Keratinocyte (primary cell): ENCODE measurements around the gene C20orf173. TPM values are rescaled to one million over a fixed set of nuclear protein-coding genes. Genes with fewer than 3 reads are reported as not detected.
A peak's percentile ranks its signal among the peaks of the same experiment; 100 is the strongest.

Source experiments
- DNase-seq: peaks from one replicate; pipeline ENCODE4 v3.0.0-alpha.2; 2011; ENCODE audit warnings: low read depth, missing footprints, low spot score
- FAIRE-seq: peaks from 2 replicates; lab custom pipeline; 2011; peaks lifted over from hg19 to GRCh38; lab: Jason Lieb, UNC
- H2AFZ ChIP-seq: 2 replicates; pipeline ENCODE4 v1.6.0; 2012; ENCODE audit warnings: low read length, control low read depth, inconsistent platforms; ENCODE audit not compliant: control insufficient read depth
- H3K27ac ChIP-seq: 2 replicates; pipeline ENCODE4 v1.5.1; 2011; ENCODE audit warnings: low read length; ENCODE audit not compliant: control insufficient read depth, insufficient read depth
- H3K27me3 ChIP-seq: 3 replicates; pipeline ENCODE4 v1.6.0; 2011; ENCODE audit warnings: low read length; ENCODE audit not compliant: control insufficient read depth, insufficient read depth; ENCODE audit errors: extremely low read depth
- H3K36me3 ChIP-seq, 2 experiments: 2 replicates in 1 of 2; 3 replicates in 1 of 2; pipeline ENCODE4 v1.5.1; 2011; ENCODE audit warnings: low read length in 2 of 2, mild to moderate bottlenecking in 1 of 2; ENCODE audit not compliant: control insufficient read depth in 2 of 2, insufficient read depth in 2 of 2; ENCODE audit errors: extremely low read depth in 1 of 2
- H3K4me1 ChIP-seq: 3 replicates; pipeline ENCODE4 v1.5.1; 2011; ENCODE audit warnings: low read length; ENCODE audit not compliant: control insufficient read depth, insufficient read depth; ENCODE audit errors: extremely low read depth
- H3K4me2 ChIP-seq: 3 replicates; pipeline ENCODE4 v1.6.0; 2011; ENCODE audit warnings: low read depth, low read length; ENCODE audit not compliant: control insufficient read depth, insufficient read depth; ENCODE audit errors: extremely low read depth
- H3K4me3 ChIP-seq, 3 experiments: fragments of 200-600 bp in 1 of 3; sonication (generic) in 1 of 3; 2 replicates in 2 of 3; 3 replicates in 1 of 3; pipeline ENCODE4 v1.5.1; 2011 to 2016; ENCODE audit warnings: low read length in 3 of 3, mild to moderate bottlenecking in 3 of 3, control low read depth in 2 of 3, inconsistent platforms in 1 of 3, low read depth in 1 of 3, mixed read lengths in 1 of 3, mixed run types in 1 of 3, moderate library complexity in 1 of 3; ENCODE audit not compliant: control insufficient read depth in 2 of 3, insufficient read depth in 2 of 3; ENCODE audit errors: extremely low read depth in 1 of 3
- H3K79me2 ChIP-seq: 2 replicates; pipeline ENCODE4 v1.6.0; 2012; ENCODE audit warnings: low read length; ENCODE audit not compliant: control insufficient read depth, insufficient read depth
- H3K9ac ChIP-seq: 3 replicates; pipeline ENCODE4 v1.6.0; 2011; ENCODE audit warnings: low read length; ENCODE audit not compliant: control insufficient read depth, insufficient read depth; ENCODE audit errors: extremely low read depth
- H3K9me1 ChIP-seq: 3 replicates; pipeline ENCODE4 v1.6.0; 2011; ENCODE audit warnings: low read length; ENCODE audit not compliant: control insufficient read depth, insufficient read depth; ENCODE audit errors: extremely low read depth
- H3K9me3 ChIP-seq: 2 replicates; pipeline ENCODE4 v1.5.1; 2012; ENCODE audit warnings: low read depth, low read length; ENCODE audit not compliant: control insufficient read depth
- H4K20me1 ChIP-seq: 3 replicates; pipeline ENCODE4 v1.6.0; 2011; ENCODE audit warnings: low read length; ENCODE audit not compliant: control insufficient read depth, insufficient read depth; ENCODE audit errors: extremely low read depth
- EZH2 ChIP-seq: IDR thresholded peaks from one replicate; pipeline ENCODE4 v1.6.1; 2012; ENCODE audit warnings: inconsistent platforms, mild to moderate bottlenecking, low read length, moderate library complexity
- dilution Hi-C: fragments of 300-500 bp; cut with MboI; formaldehyde crosslinking; loops from one replicate; pipeline ENCODE4 v1.7.0; 2020; ENCODE audit warnings: low sequenced_read_pairs; ENCODE audit not compliant: extremely low pct_ligation_motif_present
- polyA plus RNA-seq, 5 experiments: library from polyadenylated mRNA; depleted of rRNA in 3 of 5; stranded (reverse) in 3 of 5; stranded (forward) in 1 of 5; unstranded in 1 of 5; fragments of >200 nt; gene quantifications; 1 replicate in 1 of 5; 2 replicates in 3 of 5; 3 replicates in 1 of 5; pipeline versions ENCODE4 v1.2.1 to v1.2.3, GENCODE V29; 2011 to 2012; ENCODE audit warnings: missing spikeins in 2 of 5, low read depth in 1 of 5, low replicate concordance in 1 of 5
- TF ChIP-seq, protein P1 (sequence below), 3 experiments: IDR thresholded peaks in 1 of 3; conservative IDR thresholded peaks in 1 of 3; optimal IDR thresholded peaks in 1 of 3; 2 replicates in 2 of 3; 3 replicates in 1 of 3; pipeline versions ENCODE3 to v1.5.1; 2011; ENCODE audit warnings: low read length in 3 of 3, mild to moderate bottlenecking in 3 of 3, moderate library complexity in 2 of 3, control low read depth in 1 of 3, inconsistent platforms in 1 of 3; ENCODE audit not compliant: insufficient read depth in 2 of 3; ENCODE audit errors: extremely low read depth in 1 of 3

C20orf173 gene
- polyA plus RNA-seq, 1 donor (not counting 4 experiments of a cell fraction or from before 2014, with no cell fraction given): not detected

- DNase-seq (no peak), FAIRE-seq (no peak)
- Histone ChIP-seq H3K4me1 (no peaks in the 10 kb centered on the region), H3K9me3 (no peaks in the 10 kb centered on the region), H3K79me2 (no peaks in the 10 kb centered on the region), H3K27me3 (peaks cover 4% of the 10 kb centered on the region), H2AFZ (no peak overlapping the region), H3K9ac (no peak overlapping the region), H3K4me2 (no peak overlapping the region), H3K27ac (no peak overlapping the region), H3K36me3 (peaks cover 4 to 7% of the 10 kb centered on the region in 2 experiments), H3K9me1 (no peaks in the 10 kb centered on the region), H4K20me1 (no peaks in the 10 kb centered on the region), H3K4me3 (no peak overlapping the region)
- dilution Hi-C loops: no loop called here
- TF ChIP-seq, protein P1, sequence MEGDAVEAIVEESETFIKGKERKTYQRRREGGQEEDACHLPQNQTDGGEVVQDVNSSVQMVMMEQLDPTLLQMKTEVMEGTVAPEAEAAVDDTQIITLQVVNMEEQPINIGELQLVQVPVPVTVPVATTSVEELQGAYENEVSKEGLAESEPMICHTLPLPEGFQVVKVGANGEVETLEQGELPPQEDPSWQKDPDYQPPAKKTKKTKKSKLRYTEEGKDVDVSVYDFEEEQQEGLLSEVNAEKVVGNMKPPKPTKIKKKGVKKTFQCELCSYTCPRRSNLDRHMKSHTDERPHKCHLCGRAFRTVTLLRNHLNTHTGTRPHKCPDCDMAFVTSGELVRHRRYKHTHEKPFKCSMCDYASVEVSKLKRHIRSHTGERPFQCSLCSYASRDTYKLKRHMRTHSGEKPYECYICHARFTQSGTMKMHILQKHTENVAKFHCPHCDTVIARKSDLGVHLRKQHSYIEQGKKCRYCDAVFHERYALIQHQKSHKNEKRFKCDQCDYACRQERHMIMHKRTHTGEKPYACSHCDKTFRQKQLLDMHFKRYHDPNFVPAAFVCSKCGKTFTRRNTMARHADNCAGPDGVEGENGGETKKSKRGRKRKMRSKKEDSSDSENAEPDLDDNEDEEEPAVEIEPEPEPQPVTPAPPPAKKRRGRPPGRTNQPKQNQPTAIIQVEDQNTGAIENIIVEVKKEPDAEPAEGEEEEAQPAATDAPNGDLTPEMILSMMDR (optimal IDR thresholded peaks at IDR 0.05 in 1 of 3, IDR thresholded peaks at IDR 0.05 in 1 of 3, conservative IDR thresholded peaks at IDR 0.05 in 1 of 3; ENCODE audit: extremely low read depth in 1 of 3, insufficient read depth in 2 of 3, low read length in 3 of 3): peak in 2 of 3 experiments; percentile 10 to 37
- TF ChIP-seq EZH2: no peak
These were observed 31.8 kb upstream of the C20orf173 start for GRCh38 chr20:35561268-35561667.

- DNase-seq: no peak
- Histone ChIP-seq H2AFZ (no peak overlapping the region), H4K20me1 (no peaks in the 10 kb centered on the region), H3K27me3 (peaks cover 4% of the 10 kb centered on the region), H3K9ac (no peak overlapping the region), H3K36me3 (peaks cover 7 to 9% of the 10 kb centered on the region in 2 experiments), H3K9me3 (no peaks in the 10 kb centered on the region), H3K79me2 (no peaks in the 10 kb centered on the region), H3K4me2 (no peak overlapping the region), H3K4me3 (no peak overlapping the region), H3K27ac (no peak overlapping the region), H3K4me1 (no peaks in the 10 kb centered on the region), H3K9me1 (no peaks in the 10 kb centered on the region)
- dilution Hi-C loops: no loop called here
- TF ChIP-seq EZH2: no peak
- TF ChIP-seq, protein P1 (optimal IDR thresholded peaks at IDR 0.05 in 1 of 3, IDR thresholded peaks at IDR 0.05 in 1 of 3, conservative IDR thresholded peaks at IDR 0.05 in 1 of 3; ENCODE audit: extremely low read depth in 1 of 3, insufficient read depth in 2 of 3, low read length in 3 of 3): no peak
- no peak for FAIRE-seq
These were observed 31.1 kb upstream of the C20orf173 start for GRCh38 chr20:35560541-35560940.
